Hepatocyte (in vitro differentiated cells): ENCODE results near the gene ARPP21.

Experiments
- EZH2 ChIP-seq: fragments of 200-600 bp; sonication (generic); IDR thresholded peaks from 2 replicates; pipeline ENCODE4 v1.6.1; 2016; ENCODE audit warnings: antibody characterized with exemption, mild to moderate bottlenecking, borderline replicate concordance
- TF ChIP-seq, protein P1 (sequence below): fragments of 200-600 bp; sonication (generic); IDR thresholded peaks from 2 replicates; pipeline ENCODE4 v1.5.1; 2016; ENCODE audit warnings: antibody characterized with exemption, mild to moderate bottlenecking; ENCODE audit not compliant: poor library complexity

DNA sequence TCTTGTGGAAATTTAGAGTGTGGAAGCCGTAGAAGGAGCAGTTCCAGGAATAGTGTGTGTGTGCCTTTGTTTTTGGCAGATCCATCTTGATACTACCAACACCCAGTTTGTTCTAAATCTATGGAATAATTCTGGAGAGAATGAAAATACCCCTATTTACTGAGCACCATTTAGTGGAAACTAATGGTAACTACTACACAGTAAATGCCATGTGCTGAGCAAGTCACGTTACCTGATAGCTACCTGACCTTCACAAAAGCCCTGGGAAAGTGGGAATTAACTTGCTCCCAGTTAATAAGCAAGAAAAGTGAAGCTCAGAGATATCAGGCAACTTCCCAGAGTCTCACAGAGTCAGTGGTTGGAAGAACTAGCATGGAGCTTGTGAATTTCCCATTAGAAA, 137.7 kb downstream of the ARPP21 start:
- TF ChIP-seq, protein P1, sequence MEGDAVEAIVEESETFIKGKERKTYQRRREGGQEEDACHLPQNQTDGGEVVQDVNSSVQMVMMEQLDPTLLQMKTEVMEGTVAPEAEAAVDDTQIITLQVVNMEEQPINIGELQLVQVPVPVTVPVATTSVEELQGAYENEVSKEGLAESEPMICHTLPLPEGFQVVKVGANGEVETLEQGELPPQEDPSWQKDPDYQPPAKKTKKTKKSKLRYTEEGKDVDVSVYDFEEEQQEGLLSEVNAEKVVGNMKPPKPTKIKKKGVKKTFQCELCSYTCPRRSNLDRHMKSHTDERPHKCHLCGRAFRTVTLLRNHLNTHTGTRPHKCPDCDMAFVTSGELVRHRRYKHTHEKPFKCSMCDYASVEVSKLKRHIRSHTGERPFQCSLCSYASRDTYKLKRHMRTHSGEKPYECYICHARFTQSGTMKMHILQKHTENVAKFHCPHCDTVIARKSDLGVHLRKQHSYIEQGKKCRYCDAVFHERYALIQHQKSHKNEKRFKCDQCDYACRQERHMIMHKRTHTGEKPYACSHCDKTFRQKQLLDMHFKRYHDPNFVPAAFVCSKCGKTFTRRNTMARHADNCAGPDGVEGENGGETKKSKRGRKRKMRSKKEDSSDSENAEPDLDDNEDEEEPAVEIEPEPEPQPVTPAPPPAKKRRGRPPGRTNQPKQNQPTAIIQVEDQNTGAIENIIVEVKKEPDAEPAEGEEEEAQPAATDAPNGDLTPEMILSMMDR = no peak
- no peak for TF ChIP-seq EZH2
